Astrocyte of the spinal cord (primary cell): Measurements from ENCODE around the gene RTL1.

Experiments used
- DNase-seq: peaks from one replicate; pipeline ENCODE4 v3.0.0; 2011; ENCODE audit warnings: low read depth, low spot score
- H3K4me3 ChIP-seq: 2 replicates; pipeline ENCODE4 v1.5.1; 2011; ENCODE audit warnings: low read depth, mild to moderate bottlenecking, low read length, moderate library complexity
- CTCF ChIP-seq: IDR thresholded peaks from 2 replicates; pipeline ENCODE4 v1.5.1; 2012; ENCODE audit warnings: low read depth, mild to moderate bottlenecking, low read length, inconsistent platforms
- in situ Hi-C: cut with HindIII; loops from 2 replicates; pipeline ENCODE4 v1.10.0; 2017; ENCODE audit warnings: low sequenced_read_pairs

RTL1 gene

DNA sequence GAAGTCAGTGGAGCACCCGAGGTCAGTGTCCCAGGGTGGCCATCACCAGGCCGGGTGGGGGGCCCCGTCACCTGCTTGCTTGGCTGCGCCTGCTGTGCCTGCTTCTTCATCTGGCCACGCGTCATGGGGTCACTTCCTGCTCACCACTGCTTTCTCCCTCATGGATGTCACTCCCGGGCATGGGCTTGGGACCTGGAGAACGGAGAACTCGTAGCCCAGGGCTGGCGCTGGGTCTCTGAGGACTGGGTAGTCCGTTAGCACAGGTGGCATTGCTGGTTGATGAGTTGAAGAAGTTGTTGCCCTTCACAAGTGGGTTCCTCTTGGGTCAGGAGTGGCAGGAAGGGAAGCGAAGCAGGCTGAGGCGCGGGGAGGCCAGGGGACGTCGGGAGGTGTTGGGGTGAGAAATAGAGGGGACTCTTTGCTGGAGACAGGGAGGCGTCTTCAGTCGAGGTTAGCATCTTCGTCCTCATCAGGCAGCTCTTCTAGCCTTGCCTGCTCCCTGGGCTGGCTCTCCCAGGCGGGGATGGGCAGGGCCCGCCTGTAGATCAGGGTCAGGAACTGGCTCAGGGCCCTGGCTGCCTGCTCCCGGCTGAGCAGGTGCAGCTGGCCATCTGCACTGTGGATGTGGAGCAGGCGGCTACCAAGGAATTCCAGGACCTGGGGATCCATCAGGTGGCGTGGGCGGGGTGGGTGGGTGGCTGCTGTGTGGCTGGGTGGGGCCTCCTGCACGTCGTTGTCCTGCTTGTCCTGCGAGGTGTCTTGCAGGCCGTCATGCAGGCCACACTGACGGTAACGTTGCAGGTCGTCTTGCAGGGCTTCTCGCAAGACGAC lies 23.0 kb downstream of the RTL1 start:
- no peak overlapping the region for H3K4me3 ChIP-seq
- in situ Hi-C loops, result no loop called here
- no peak for DNase-seq
- TF ChIP-seq CTCF, result no peak

GRCh38 chr14:100879782-100880181 lies 23.7 kb downstream of the RTL1 start:
- DNase-seq, result no peak
- no peak overlapping the region for H3K4me3 ChIP-seq
- no peak for TF ChIP-seq CTCF
- in situ Hi-C loops, result no loop called here

DNA sequence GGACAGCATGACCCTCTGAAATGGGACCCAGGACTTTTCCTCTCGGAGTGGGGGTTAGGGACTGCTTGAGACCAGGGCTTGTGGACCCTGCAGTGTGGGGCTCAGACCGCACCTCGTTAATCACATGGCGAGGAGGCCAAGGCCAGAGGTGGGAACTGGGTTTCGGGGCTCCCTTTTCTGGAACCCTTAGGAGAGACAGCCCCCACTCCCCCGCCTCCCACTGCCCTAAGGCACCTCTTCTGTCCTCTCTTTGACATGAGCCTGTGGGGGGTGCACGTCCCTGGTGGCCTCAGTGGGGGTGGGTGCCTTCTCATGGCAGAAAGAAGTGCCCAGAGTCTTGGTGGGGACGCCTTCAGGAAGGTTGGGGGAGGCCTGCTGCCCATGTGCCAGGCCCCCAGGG lies 24.3 kb downstream of the RTL1 start:
- no peak for TF ChIP-seq CTCF
- H3K4me3 ChIP-seq, result no peak overlapping the region
- no peak for DNase-seq
- in situ Hi-C loops, result no loop called here

- TF ChIP-seq CTCF, result no peak
- no peak for DNase-seq
- in situ Hi-C loops, result no loop called here
- no peak overlapping the region for H3K4me3 ChIP-seq
These were observed 25.0 kb downstream of the RTL1 start for GRCh38 chr14:100878271-100879146.

DNA sequence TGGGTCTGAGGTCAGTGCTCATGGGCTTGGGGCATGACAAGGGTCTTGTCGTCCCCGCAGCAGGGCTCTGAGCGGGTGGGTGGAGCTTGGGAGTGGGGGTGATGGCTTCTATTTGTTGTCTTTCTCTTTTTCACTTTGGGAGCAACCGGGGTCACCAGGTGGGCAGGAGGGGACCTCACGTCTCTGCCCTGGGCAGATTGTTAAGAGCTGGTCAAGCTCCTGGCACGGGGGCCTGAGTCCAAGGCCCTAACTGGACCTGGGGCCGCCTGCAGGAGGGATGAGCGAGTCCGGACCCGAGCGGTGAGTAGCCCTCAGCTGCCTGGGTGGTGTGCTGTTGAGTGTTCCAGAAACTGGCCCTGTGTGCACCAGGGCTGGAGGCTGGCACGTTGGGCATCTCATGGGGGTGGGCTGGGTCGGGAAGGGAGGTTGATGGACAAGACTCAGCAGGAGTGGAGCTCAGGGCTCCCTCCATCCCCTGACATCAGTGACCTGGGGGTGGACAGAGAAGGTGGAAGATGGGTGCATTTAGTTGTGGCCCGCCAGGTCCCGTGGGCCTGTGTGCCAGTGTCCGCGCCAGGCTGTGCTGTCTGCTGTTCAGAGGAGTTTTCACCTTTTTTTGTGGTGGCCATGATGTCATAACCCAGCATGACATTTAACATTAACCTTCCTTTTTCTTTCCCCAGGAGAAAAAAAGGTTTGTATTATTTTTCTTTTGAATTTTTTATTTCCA lies 27.5 kb downstream of the RTL1 start:
- no peak overlapping the region for H3K4me3 ChIP-seq
- TF ChIP-seq CTCF, result no peak
- in situ Hi-C loops, result no loop called here
- no peak for DNase-seq

- no peak overlapping the region for H3K4me3 ChIP-seq
- no peak for TF ChIP-seq CTCF
- DNase-seq, result no peak
- in situ Hi-C loops, result no loop called here
These were observed 28.4 kb downstream of the RTL1 start for GRCh38 chr14:100875126-100875525.
